Right ventricle myocardium inferior (tissue), 1 donor: ENCODE results near the gene SLFN14. TPM values are rescaled to one million over a fixed set of nuclear protein-coding genes. Genes with fewer than 3 reads are reported as not detected.

Experiments
- ATAC-seq: fragments of 200-7000 bp; cut with Tn5 transposase; one replicate; pipeline ENCODE4 v1.9.1; 2020; ENCODE audit warnings: mild to moderate bottlenecking, moderate library complexity
- DNase-seq: peaks from one replicate; pipeline ENCODE4 v3.0.0; 2021; ENCODE audit errors: missing footprints
- intact Hi-C: fragments of 100-400 bp; cut with DNase I; formaldehyde crosslinking; loops from one replicate; pipeline ENCODE4 v1.11.0; 2022
- long read RNA-seq: library from polyadenylated mRNA; unstranded; transcript quantifications from one replicate; pipeline ENCODE4 v2.0.0, GENCODE V29; 2021
- total RNA-seq: library from RNA; stranded (reverse); fragmentation: NEBNext Ultra II Directional; extraction: Animal tissue kit (Norgen Biotek cat#: 25700); gene quantifications from one replicate; pipeline ENCODE4 v1.2.1, GENCODE V29; 2021
- donor health status: DM: no; HTN: yes; CAD: no; lungs with severe emphysema.

Gene SLFN14
- total RNA-seq = not detected
- long read RNA-seq = 0 reads

GRCh38 chr17:35560703-35561102, at the start of gene SLFN14:
Gene SLFN14, minus strand, starts transcription at chr17:35560819. Its CDS starts 2,757 bp downstream, at chr17:35558062.
- ATAC-seq = no peak
- intact Hi-C loops = no loop called here
- DNase-seq = no peak

- DNase-seq (no peak), ATAC-seq (no peak)
- intact Hi-C loops = loop anchor here (5.0 kb wide), 1 partner anchor 52 kb away; no protein-coding TSS in a partner anchor
Observed at GRCh38 chr17:35609831-35610230, 49.2 kb upstream of the SLFN14 start.

GRCh38 chr17:35607239-35607847, 46.7 kb upstream of the SLFN14 start:
- DNase-seq (no peak), ATAC-seq (no peak)
- intact Hi-C loops = no loop called here

GRCh38 chr17:35605678-35606077, 45.1 kb upstream of the SLFN14 start:
- DNase-seq = no peak
- ATAC-seq = no peak
- intact Hi-C loops = no loop called here

GRCh38 chr17:35603674-35604073, 43.1 kb upstream of the SLFN14 start:
- ATAC-seq (no peak), DNase-seq (no peak)
- intact Hi-C loops = no loop called here

- intact Hi-C loops = no loop called here
- ATAC-seq = no peak
- no peak for DNase-seq
Observed at GRCh38 chr17:35597604-35598003, 37.0 kb upstream of the SLFN14 start.

- intact Hi-C loops = no loop called here
- no peak for ATAC-seq
- no peak for DNase-seq
Observed at GRCh38 chr17:35596530-35597233, 36.1 kb upstream of the SLFN14 start.

- ATAC-seq (no peak), DNase-seq (no peak)
- intact Hi-C loops = no loop called here
Observed at GRCh38 chr17:35596072-35596471, 35.5 kb upstream of the SLFN14 start.

GRCh38 chr17:35588196-35588920, 27.7 kb upstream of the SLFN14 start:
- intact Hi-C loops = loop anchor here (10.0 kb wide), 1 partner anchor 614 kb away; no protein-coding TSS in a partner anchor
- DNase-seq (no peak), ATAC-seq (no peak)

GRCh38 chr17:35587074-35587961, 26.7 kb upstream of the SLFN14 start, which contains the start of gene AP2B1:
Gene AP2B1, plus strand, starts transcription at chr17:35587322. Its CDS starts 6,709 bp downstream, at chr17:35594031.
- DNase-seq = peak; percentile 95
- peak; percentile 96 for ATAC-seq
- intact Hi-C loops = loop anchor here (1.0 to 10.0 kb wide), 2 partner anchors 9 to 613 kb away; partner anchors contain the start of gene PEX12

GRCh38 chr17:35586569-35587073, 26.0 kb upstream of the SLFN14 start:
- ATAC-seq (peak; percentile 14), DNase-seq (no peak)
- intact Hi-C loops = loop anchor here (1.0 to 10.0 kb wide), 2 partner anchors 8 to 612 kb away; partner anchors contain the start of gene PEX12

- DNase-seq (no peak), ATAC-seq (no peak)
- intact Hi-C loops = loop anchor here (10.0 kb wide), 1 partner anchor 609 kb away; no protein-coding TSS in a partner anchor
Observed at GRCh38 chr17:35584061-35584460, 23.4 kb upstream of the SLFN14 start.

- ATAC-seq (no peak), DNase-seq (no peak)
- intact Hi-C loops = loop anchor here (1.0 kb wide), 1 partner anchor 8 kb away; the partner anchor contains the start of gene AP2B1
Observed at GRCh38 chr17:35578929-35579432, 18.4 kb upstream of the SLFN14 start.

GRCh38 chr17:35578197-35578928, 17.7 kb upstream of the SLFN14 start, which contains the start of gene PEX12:
Gene PEX12, minus strand, starts transcription at chr17:35578571. Its CDS starts 550 bp downstream, at chr17:35578021.
- ATAC-seq = peak; percentile 98
- peak; percentile 93 for DNase-seq
- intact Hi-C loops = loop anchor here (1.0 kb wide), 1 partner anchor 9 kb away; the partner anchor contains the start of gene AP2B1

- DNase-seq (no peak), ATAC-seq (no peak)
- intact Hi-C loops = loop anchor here (1.0 kb wide), 1 partner anchor 9 kb away; the partner anchor contains the start of gene AP2B1
Observed at GRCh38 chr17:35577830-35578196, 17.2 kb upstream of the SLFN14 start.

GRCh38 chr17:35575759-35576158, 15.1 kb upstream of the SLFN14 start:
- DNase-seq (no peak), ATAC-seq (no peak)
- intact Hi-C loops = no loop called here

- ATAC-seq (no peak), DNase-seq (no peak)
- intact Hi-C loops = no loop called here
Observed at GRCh38 chr17:35569405-35569804, 8.8 kb upstream of the SLFN14 start.
